ENCODE results near the gene IHH.

Gene IHH

DNA sequence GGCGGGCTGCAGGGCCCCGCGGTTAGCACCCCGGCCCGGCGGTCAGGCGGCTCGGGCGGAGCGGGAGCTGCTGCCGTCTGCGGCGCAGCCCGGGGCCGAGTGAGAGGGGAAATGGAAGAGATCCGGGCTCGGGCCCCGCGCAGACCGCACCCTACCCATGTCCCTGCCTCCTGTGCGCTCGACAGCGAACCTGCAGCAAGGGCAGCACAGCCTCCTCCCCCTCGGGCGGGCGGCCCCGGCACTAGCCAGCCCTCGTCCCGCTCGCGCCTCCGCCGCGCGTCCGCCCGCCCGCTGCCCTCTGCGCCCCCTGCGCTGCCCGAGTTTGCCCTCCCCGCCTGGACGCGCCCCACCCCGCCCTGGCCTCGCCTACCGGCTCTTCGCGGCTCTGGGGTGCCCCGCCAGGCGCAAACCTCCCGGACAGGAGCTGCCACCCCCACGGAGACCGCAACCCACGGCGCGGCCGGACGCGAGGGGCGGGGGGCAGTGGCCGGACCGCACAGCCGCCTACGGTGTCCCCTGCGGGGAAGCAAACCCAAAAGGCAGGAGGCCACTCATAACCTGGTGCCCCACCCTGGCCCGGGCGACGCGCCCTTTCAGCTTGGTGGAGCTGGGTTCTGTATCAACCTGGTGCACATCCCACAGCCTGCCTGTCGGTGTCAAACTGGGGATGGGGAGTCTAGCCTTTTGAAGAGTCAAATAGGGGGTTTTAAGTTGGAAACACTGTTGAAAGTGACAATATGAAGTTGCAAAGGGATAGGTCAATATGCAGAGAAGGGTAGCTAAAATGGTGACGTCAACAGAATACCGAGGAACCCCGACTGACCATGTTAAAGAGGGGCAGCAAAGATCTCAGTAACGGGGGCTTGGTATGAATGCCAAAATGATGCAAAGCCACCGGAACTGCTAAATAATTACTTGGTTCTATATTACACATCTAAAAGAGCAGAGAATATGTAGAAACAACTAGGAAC, at the start of gene IHH:
IHH (minus strand) TSS at position 101 of the 971 bp plus-strand sequence. CDS start 454 bp downstream, outside the sequence.
- no peak within 1 kb of the TSS for H3K4me3 ChIP-seq (replicated peaks; ENCODE audit: low read depth, low read length)

DNA sequence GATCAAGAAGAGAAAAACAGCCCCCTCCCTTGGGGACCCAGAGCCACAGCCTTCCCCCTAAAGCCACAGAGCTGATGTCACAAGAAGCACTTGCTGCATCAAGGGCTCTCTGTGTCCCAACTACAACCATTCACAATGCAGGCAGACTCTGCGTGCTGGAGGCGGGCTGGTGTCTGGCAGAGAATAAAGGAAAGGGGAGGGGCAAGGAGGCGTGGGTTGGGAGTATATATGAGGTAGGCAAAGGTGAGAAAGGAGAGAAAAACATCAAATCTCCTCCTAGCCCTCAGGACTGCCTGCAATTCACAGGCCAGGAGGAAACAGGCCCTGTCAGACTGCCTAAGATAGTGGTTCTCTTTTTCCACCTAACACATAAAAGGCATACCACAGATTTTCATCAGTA, 48.8 kb upstream of the IHH start:
- H3K4me3 ChIP-seq (replicated peaks; ENCODE audit: low read depth, low read length): no peak overlapping the region
- DNase-seq (ENCODE audit: extremely low read depth, low read depth): no peak
- TF ChIP-seq, protein P1, sequence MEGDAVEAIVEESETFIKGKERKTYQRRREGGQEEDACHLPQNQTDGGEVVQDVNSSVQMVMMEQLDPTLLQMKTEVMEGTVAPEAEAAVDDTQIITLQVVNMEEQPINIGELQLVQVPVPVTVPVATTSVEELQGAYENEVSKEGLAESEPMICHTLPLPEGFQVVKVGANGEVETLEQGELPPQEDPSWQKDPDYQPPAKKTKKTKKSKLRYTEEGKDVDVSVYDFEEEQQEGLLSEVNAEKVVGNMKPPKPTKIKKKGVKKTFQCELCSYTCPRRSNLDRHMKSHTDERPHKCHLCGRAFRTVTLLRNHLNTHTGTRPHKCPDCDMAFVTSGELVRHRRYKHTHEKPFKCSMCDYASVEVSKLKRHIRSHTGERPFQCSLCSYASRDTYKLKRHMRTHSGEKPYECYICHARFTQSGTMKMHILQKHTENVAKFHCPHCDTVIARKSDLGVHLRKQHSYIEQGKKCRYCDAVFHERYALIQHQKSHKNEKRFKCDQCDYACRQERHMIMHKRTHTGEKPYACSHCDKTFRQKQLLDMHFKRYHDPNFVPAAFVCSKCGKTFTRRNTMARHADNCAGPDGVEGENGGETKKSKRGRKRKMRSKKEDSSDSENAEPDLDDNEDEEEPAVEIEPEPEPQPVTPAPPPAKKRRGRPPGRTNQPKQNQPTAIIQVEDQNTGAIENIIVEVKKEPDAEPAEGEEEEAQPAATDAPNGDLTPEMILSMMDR (IDR thresholded peaks at IDR 0.05; ENCODE audit: low read depth, low read length, missing control alignments): no peak

More for the DNA sequence above, at the start of gene IHH:
- DNase-seq (ENCODE audit: extremely low read depth, low read depth): no peak
- TF ChIP-seq, protein P1 (IDR thresholded peaks at IDR 0.05; ENCODE audit: low read depth, low read length, missing control alignments): no peak

DNA sequence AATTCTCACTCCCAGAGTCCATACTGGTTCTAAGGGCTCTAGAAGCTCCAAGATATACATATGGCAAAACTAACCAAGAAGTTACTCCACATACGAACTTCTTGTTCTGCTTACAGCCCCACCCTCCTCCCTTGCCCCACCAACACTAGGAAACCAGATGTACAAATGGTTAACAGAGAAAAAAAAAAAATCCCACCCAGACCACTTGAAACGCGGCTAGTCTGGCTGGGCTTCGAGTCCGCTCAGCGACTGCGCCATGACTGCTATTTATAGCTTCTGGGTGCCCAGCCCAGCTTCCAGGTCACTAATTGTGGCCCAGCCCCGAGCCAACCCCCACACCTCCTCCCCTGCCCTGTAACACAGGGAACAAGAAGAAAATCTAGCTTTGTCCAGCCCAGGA, 47.0 kb upstream of the IHH start:
- H3K4me3 ChIP-seq (replicated peaks; ENCODE audit: low read depth, low read length): no peak overlapping the region
- TF ChIP-seq, protein P1 (IDR thresholded peaks at IDR 0.05; ENCODE audit: low read depth, low read length, missing control alignments): no peak

DNA sequence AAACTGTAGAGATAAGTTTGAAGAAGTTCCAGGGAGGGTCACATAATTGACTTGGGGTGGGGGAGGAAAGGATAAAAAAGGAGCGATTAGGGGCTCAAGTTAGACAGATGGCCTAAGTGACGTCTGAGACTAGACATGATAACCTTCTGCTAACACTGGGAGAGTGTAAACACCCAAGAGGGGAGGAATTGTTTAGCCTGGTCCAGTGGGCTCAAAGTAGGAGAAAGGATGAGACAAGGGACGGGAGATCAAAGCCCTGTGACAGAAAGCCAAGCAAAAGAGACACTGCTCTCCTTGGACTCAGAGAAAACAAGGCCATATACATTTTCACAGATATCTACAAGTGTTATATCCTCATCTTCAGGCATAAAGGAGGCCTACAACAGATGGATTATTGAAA, 45.5 kb upstream of the IHH start:
- no peak for DNase-seq (ENCODE audit: extremely low read depth, low read depth)
- TF ChIP-seq, protein P1 (IDR thresholded peaks at IDR 0.05; ENCODE audit: low read depth, low read length, missing control alignments): no peak

More for the DNA sequence above, 47.0 kb upstream of the IHH start:
- no peak for DNase-seq (ENCODE audit: extremely low read depth, low read depth)

DNA sequence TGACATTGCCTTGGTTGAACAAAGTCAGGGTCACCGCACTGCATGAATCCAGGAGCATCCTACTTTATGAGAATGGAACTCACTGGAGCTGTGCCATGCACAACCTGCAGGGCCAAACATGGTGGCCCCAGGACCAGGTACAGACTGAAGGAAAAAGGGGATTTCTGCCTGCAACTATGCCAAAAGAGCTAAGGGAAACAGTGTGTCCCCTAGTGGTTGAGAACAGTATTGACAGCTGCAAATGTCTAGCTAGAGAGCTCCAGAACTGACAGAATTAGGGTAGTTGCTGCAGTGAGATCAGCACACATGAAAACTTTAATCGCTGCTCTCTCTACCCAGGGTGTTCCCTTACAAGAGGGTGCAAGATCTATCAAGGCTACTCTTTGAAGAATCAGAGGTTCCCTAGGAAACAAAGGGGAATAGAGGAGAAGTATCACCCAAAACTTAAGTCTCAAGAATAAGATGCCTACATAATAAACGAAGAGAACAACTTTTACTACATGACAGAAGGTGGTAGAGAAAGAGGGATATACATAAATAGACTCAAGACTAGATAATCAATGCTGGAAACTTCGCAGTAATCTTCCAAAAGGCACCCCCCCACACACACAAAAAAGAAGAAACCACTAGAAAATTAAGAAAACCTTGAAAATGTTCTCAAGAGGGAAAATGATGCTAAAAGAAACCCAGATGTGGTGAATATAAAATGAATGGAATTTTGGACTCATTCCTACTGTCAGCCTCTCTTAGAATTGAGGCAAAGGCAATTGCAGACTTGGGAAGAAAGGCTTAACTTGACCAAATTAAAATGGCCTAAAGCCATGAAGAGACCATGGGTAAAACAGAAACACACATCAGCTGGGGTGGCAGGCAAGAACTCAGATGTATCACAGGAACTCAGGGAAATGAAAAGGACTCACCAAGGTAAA, 43.6 kb upstream of the IHH start:
- DNase-seq (ENCODE audit: extremely low read depth, low read depth): no peak
- TF ChIP-seq, protein P1 (IDR thresholded peaks at IDR 0.05; ENCODE audit: low read depth, low read length, missing control alignments): peak; percentile 89

More for the DNA sequence above, 45.5 kb upstream of the IHH start:
- H3K4me3 ChIP-seq (replicated peaks; ENCODE audit: low read depth, low read length): no peak overlapping the region

DNA sequence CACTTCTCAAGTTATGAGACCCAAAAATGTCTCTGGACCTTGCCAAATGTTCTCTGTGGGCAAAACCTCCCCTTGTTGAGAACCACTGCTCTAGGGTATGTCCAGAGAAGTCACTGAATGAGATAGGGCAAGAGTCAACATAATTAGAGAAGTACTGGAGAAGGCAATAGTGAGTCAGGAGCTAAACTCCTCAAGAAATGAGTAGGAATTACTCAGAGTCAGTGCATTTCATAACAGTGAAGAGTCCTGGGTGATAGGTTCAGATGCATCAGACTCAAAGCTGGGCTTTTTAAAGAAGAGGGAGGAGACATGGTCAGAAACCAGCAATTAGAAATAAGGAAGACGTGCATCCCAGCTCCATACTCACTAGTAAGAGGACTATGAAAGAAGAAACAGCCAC, 38.6 kb upstream of the IHH start:
- H3K4me3 ChIP-seq (replicated peaks; ENCODE audit: low read depth, low read length): no peak overlapping the region
- TF ChIP-seq, protein P1 (IDR thresholded peaks at IDR 0.05; ENCODE audit: low read depth, low read length, missing control alignments): no peak
- DNase-seq (ENCODE audit: extremely low read depth, low read depth): no peak

More for the DNA sequence above, 43.6 kb upstream of the IHH start:
- H3K4me3 ChIP-seq (replicated peaks; ENCODE audit: low read depth, low read length): no peak overlapping the region

Data from HFF-Myc (cell line).